ENCODE data around the gene CUEDC2. TPM values are rescaled to one million over a fixed set of nuclear protein-coding genes. Genes with fewer than 3 reads are reported as not detected.

Gene CUEDC2
- total and polyA plus RNA-seq, 10 of the 15 experiments (the other 5 are each of a cell fraction or from before 2014, with no cell fraction given): 20.4 to 121 (median 75.0) TPM

DNA sequence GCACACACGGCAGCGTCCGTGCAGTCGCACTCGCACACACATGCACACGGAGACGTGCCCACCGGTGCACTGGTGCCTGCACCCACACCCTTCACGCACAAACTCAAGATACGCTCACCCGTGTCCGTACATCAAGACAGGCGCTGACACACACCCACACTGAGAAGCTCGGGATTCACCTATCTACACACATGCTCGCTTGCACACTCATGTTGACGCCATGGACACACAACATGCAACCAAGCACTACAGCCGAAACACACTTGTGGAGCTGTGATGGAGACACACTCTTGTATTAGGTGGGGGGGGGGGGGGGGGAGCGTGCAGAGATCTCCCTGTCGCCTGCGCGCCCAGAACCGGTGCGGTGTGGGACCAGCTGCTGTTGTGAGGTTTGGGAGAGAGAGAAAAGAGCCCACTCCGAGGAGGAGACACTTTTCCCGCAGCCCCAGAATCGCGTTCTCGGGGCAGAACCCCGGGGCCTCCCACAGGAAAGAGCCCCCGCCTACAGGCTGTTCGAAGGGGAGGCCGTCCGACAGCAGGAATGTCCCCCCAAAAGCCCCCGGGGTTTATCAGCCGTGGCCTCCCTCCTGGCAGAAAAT is 37.5 kb downstream of the CUEDC2 start (continued):
- TF ChIP-seq JUND (IDR thresholded peaks at IDR 0.05; ENCODE audit: low read depth, low read length) (no peak), CBX3 (IDR thresholded peaks at IDR 0.05; ENCODE audit: borderline replicate concordance, low read depth) (no peak), SUZ12 (IDR thresholded peaks at IDR 0.05; ENCODE audit: unreplicated experiment) (no peak), EP300 (IDR thresholded peaks at IDR 0.05; ENCODE audit: borderline replicate concordance in 1 of 2, control insufficient read depth in 1 of 2, low read depth in 2 of 2, low read length in 2 of 2) (no peak), FOS (IDR thresholded peaks at IDR 0.05; ENCODE audit: borderline replicate concordance, extremely low read depth, insufficient read length) (no peak), NR2F1 (conservative IDR thresholded peaks at IDR 0.05) (no peak), CREM (IDR thresholded peaks at IDR 0.05; ENCODE audit: low read depth) (no peak), POLR2A (IDR thresholded peaks at IDR 0.05; ENCODE audit: low read depth, low read length) (peak; percentile 65), CHD4 (IDR thresholded peaks at IDR 0.05) (no peak), CHD1 (IDR thresholded peaks at IDR 0.05; ENCODE audit: low read depth, low read length) (no peak; the same call in 1 of the 2 replicates), RAD21 (IDR thresholded peaks at IDR 0.05; ENCODE audit: insufficient read depth, low read depth, low read length) (no peak), IKZF2 (IDR thresholded peaks at IDR 0.05) (no peak), SKIL (IDR thresholded peaks at IDR 0.05; ENCODE audit: low read depth, poor library complexity, severe bottlenecking) (no peak), BCL3 (IDR thresholded peaks at IDR 0.05; ENCODE audit: borderline replicate concordance, insufficient read depth, low read depth, low read length, poor library complexity, severe bottlenecking) (peak; percentile 69), DPF2 (IDR thresholded peaks at IDR 0.05) (no peak), MAX (IDR thresholded peaks at IDR 0.05; ENCODE audit: low read depth, low read length) (no peak), PML (IDR thresholded peaks at IDR 0.05; ENCODE audit: low read length) (no peak), NFYB (IDR thresholded peaks at IDR 0.05; ENCODE audit: insufficient read depth, low read depth, low read length) (no peak), HCFC1 (IDR thresholded peaks at IDR 0.05; ENCODE audit: low read length) (no peak; the same call in 1 of the 2 replicates), YBX1 (IDR thresholded peaks at IDR 0.05) (no peak), FOXK2 (IDR thresholded peaks at IDR 0.05) (no peak), ZBTB4 (CRISPR knock-in tag; IDR thresholded peaks at IDR 0.05) (no peak)
- TF ChIP-seq, protein P1, sequence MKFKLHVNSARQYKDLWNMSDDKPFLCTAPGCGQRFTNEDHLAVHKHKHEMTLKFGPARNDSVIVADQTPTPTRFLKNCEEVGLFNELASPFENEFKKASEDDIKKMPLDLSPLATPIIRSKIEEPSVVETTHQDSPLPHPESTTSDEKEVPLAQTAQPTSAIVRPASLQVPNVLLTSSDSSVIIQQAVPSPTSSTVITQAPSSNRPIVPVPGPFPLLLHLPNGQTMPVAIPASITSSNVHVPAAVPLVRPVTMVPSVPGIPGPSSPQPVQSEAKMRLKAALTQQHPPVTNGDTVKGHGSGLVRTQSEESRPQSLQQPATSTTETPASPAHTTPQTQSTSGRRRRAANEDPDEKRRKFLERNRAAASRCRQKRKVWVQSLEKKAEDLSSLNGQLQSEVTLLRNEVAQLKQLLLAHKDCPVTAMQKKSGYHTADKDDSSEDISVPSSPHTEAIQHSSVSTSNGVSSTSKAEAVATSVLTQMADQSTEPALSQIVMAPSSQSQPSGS (IDR thresholded peaks at IDR 0.05; ENCODE audit: low read length): no peak
